GM12878 (cell line): ENCODE data around the gene SPATA2. TPM values are rescaled to one million over a fixed set of nuclear protein-coding genes. Genes with fewer than 3 reads are reported as not detected.
A peak's percentile ranks its signal among the peaks of the same experiment; 100 is the strongest.

Experiments used
- ATAC-seq: fragments of 200-7000 bp; cut with Tn5 transposase; 3 replicates; pipeline ENCODE4 v1.9.1; 2020; ENCODE audit warnings: mild to moderate bottlenecking, moderate library complexity
- Bru-seq: library from RNA; stranded (reverse); fragments of 400-500 nt; gene quantifications from one replicate; lab custom pipeline; 2021; lab: Mats Ljungman, UMichigan
- BruChase-seq, 2 experiments: library from RNA; stranded (reverse); fragments of 400-500 nt; gene quantifications; one replicate each; lab custom pipeline; 2021; lab: Mats Ljungman, UMichigan
- BruUV-seq: library from RNA; stranded (reverse); fragments of 400-500 nt; replicated peaks from 2 replicates; lab custom pipeline; 2021; lab: Mats Ljungman, UMichigan
- CTCF ChIA-PET: fragments of 300-600 bp; sonication (Branson Sonifier 250); formaldehyde crosslinking; extraction: SDS; loops from one replicate; lab custom pipeline; 2021; ENCODE audit warnings: inconsistent platforms; lab: Yijun Ruan, JAX
- POLR2A ChIA-PET: fragments of 350-600 bp; formaldehyde crosslinking; extraction: SDS; loops from one replicate; lab custom pipeline; 2021; ENCODE audit warnings: inconsistent platforms; lab: Charles Lee
- RAD21 ChIA-PET: fragments of 300-600 bp; sonication (Branson Sonifier 250); formaldehyde crosslinking; loops from one replicate; lab custom pipeline; 2023; ENCODE audit warnings: antibody characterized with exemption; ENCODE audit not compliant: unreplicated experiment; lab: Charles Lee
- SMC1A ChIA-PET: fragments of 300-600 bp; sonication (Branson Sonifier 250); formaldehyde crosslinking; loops from one replicate; lab custom pipeline; 2023; ENCODE audit not compliant: unreplicated experiment, uncharacterized antibody; lab: Charles Lee
- DNase-seq: peaks from one replicate; pipeline ENCODE4 v3.0.0-alpha.2; 2011; ENCODE audit warnings: low read depth, low spot score
- FAIRE-seq: peaks from 3 replicates; lab custom pipeline; 2011; peaks lifted over from hg19 to GRCh38; lab: Jason Lieb, UNC
- H2AFZ ChIP-seq: 2 replicates; pipeline ENCODE4 v1.6.0; 2011; ENCODE audit warnings: low read depth, low read length, control low read depth; ENCODE audit not compliant: control insufficient read depth
- H3K27ac ChIP-seq: 2 replicates; pipeline ENCODE4 v1.5.1; 2011; ENCODE audit warnings: control low read depth; ENCODE audit not compliant: control insufficient read depth, insufficient read depth
- H3K27me3 ChIP-seq, 2 experiments: replicated peaks in 1 of 2; 2 replicates each; pipeline versions ENCODE4 v1.6.0 to v1.6.1; 2011; ENCODE audit warnings: low read length in 1 of 2; ENCODE audit not compliant: control insufficient read depth in 2 of 2, insufficient read depth in 2 of 2
- H3K36me3 ChIP-seq, 2 experiments: 2 replicates each; pipeline ENCODE4 v1.5.1; 2011; ENCODE audit warnings: low read length in 1 of 2; ENCODE audit not compliant: control insufficient read depth in 2 of 2, insufficient read depth in 2 of 2
- H3K4me1 ChIP-seq: 2 replicates; pipeline ENCODE4 v1.6.1; 2011; ENCODE audit warnings: mild to moderate bottlenecking, low read length, moderate library complexity, mixed read lengths; ENCODE audit not compliant: control insufficient read depth, insufficient read depth
- H3K4me2 ChIP-seq: 2 replicates; pipeline ENCODE4 v1.6.0; 2011; ENCODE audit warnings: control low read depth; ENCODE audit not compliant: control insufficient read depth, insufficient read depth
- H3K4me3 ChIP-seq: fragments of 200-600 bp; sonication (generic); 2 replicates; pipeline ENCODE4 v1.5.1; 2016
- H3K79me2 ChIP-seq: 2 replicates; pipeline ENCODE4 v1.6.0; 2011; ENCODE audit warnings: low read length; ENCODE audit not compliant: control insufficient read depth, insufficient read depth
- H3K9ac ChIP-seq: 2 replicates; pipeline ENCODE4 v1.8.0; 2011; ENCODE audit warnings: low read length, control low read depth, mixed read lengths; ENCODE audit not compliant: control insufficient read depth, insufficient read depth
- H3K9me3 ChIP-seq: replicated peaks from 3 replicates; pipeline ENCODE4 v1.5.1; 2011; ENCODE audit warnings: mild to moderate bottlenecking, low read length; ENCODE audit not compliant: control insufficient read depth, insufficient read depth
- H4K20me1 ChIP-seq: 2 replicates; pipeline ENCODE4 v1.6.0; 2011; ENCODE audit not compliant: control insufficient read depth, insufficient read depth
- CBFB ChIP-seq: IDR thresholded peaks from 2 replicates; pipeline ENCODE4 v1.6.1; 2016; ENCODE audit warnings: antibody characterized with exemption, low read depth
- CREB1 ChIP-seq: IDR thresholded peaks from 2 replicates; pipeline ENCODE4 v1.6.1; 2012; ENCODE audit warnings: low read depth, mild to moderate bottlenecking, inconsistent platforms
- JUNB ChIP-seq: IDR thresholded peaks from 2 replicates; pipeline ENCODE4 v1.6.1; 2016; ENCODE audit warnings: antibody characterized with exemption, mild to moderate bottlenecking
- KAT2A ChIP-seq: conservative IDR thresholded peaks from 2 replicates; pipeline ENCODE4 v1.6.1; 2011; ENCODE audit warnings: low read depth, low read length; ENCODE audit not compliant: control insufficient read depth
- MTA3 ChIP-seq: IDR thresholded peaks from 2 replicates; pipeline ENCODE4 v1.6.1; 2012; ENCODE audit warnings: low read length, inconsistent platforms, borderline replicate concordance
- NR2F1 ChIP-seq: fragments of 450-650 bp; conservative IDR thresholded peaks from 2 replicates; pipeline ENCODE4 v1.6.1; 2017; ENCODE audit warnings: mild to moderate bottlenecking
- PBX3 ChIP-seq: IDR thresholded peaks from 2 replicates; pipeline ENCODE4 v1.6.1; 2011; ENCODE audit warnings: mild to moderate bottlenecking, low read depth, low read length, moderate library complexity; ENCODE audit not compliant: insufficient replicate concordance
- POLR2A ChIP-seq: IDR thresholded peaks from 2 replicates; pipeline ENCODE4 v1.6.1; 2011; ENCODE audit warnings: low read depth, mild to moderate bottlenecking, low read length
- POU2F2 ChIP-seq: IDR thresholded peaks from 3 replicates; pipeline ENCODE4 v1.6.1; 2011; ENCODE audit warnings: low read depth, mild to moderate bottlenecking, low read length, borderline replicate concordance
- TCF12 ChIP-seq: IDR thresholded peaks from 2 replicates; pipeline ENCODE4 v1.6.1; 2011; ENCODE audit warnings: low read depth, mild to moderate bottlenecking, low read length
- TCF7 ChIP-seq: IDR thresholded peaks from 2 replicates; pipeline ENCODE4 v1.6.1; 2014; ENCODE audit warnings: antibody characterized with exemption, borderline replicate concordance
- ZSCAN29 ChIP-seq: fragments of 450-650 bp; IDR thresholded peaks from 2 replicates; pipeline ENCODE4 v1.6.1; 2017; ENCODE audit warnings: mild to moderate bottlenecking, moderate library complexity
- ZZZ3 ChIP-seq: IDR thresholded peaks from 2 replicates; pipeline ENCODE4 v1.6.1; 2011; ENCODE audit warnings: low read depth; ENCODE audit not compliant: control insufficient read depth, insufficient read length
- WGBS: methylation state at CpG from one replicate; pipeline ENCODE4 v1.1.6; 2016; ENCODE audit warnings: low lambda C conversion rate; ENCODE audit not compliant: insufficient replicate concordance, insufficient coverage; ENCODE audit errors: missing lambda C conversion rate; 5-methylcytosine and 5-hydroxymethylcytosine counted together
- in situ Hi-C: fragments of 300-500 bp; cut with MboI; formaldehyde crosslinking; loops from 9 replicates; pipeline ENCODE4 v1.14.3; 2018; ENCODE audit warnings: mixed read lengths
- intact Hi-C: fragments of 100-400 bp; cut with micrococcal nuclease; formaldehyde crosslinking; loops from one replicate; pipeline ENCODE4 v1.14.2; 2022; ENCODE audit not compliant: unreplicated experiment
- long read RNA-seq, 2 experiments: library from polyadenylated mRNA; unstranded; transcript quantifications; one replicate each; pipeline ENCODE4 v2.0.0, GENCODE V29; 2019 to 2020
- polyA minus RNA-seq, 3 experiments: library from RNA; depleted of rRNA, polyadenylated mRNA; stranded (reverse); fragments of >200 nt; gene quantifications; 2 replicates each; pipeline ENCODE4 v1.2.3, GENCODE V29; 2011
- polyA plus RNA-seq, 11 experiments: library from polyadenylated mRNA; depleted of rRNA in 4 of 11; unstranded in 6 of 11; stranded (reverse) in 5 of 11; fragments of >200 nt; fragmentation: Nextera tagmentation in 4 of 11; fragmentation: Illumina TruSeq in 1 of 11; extraction: Ambion mirVana in 4 of 11; extraction: Trizol in 1 of 11; gene quantifications; 1 replicate in 1 of 11; 2 replicates in 10 of 11; pipeline versions ENCODE4 v1.2.1 to v1.2.3, GENCODE V29; 2011 to 2016; ENCODE audit warnings: inconsistent platforms in 2 of 11, missing spikeins in 2 of 11, low read depth in 1 of 11
- total RNA-seq, 4 experiments: library from RNA; depleted of rRNA in 3 of 4; stranded (reverse); fragments of >200 nt in 3 of 4; fragmentation: Illumina TruSeq in 1 of 4; extraction: Trizol in 1 of 4; gene quantifications; 2 replicates each; pipeline versions ENCODE4 v1.2.1 to v1.2.3, GENCODE V29; 2013 to 2021
- TF ChIP-seq, protein P1 (sequence below): fragments of 450-650 bp; conservative IDR thresholded peaks from 2 replicates; pipeline ENCODE4 v1.6.1; 2017; ENCODE audit warnings: mild to moderate bottlenecking, moderate library complexity
- TF ChIP-seq, protein P2 (sequence below): fragments of 450-650 bp; IDR thresholded peaks from 2 replicates; pipeline ENCODE4 v1.6.1; 2017; ENCODE audit warnings: borderline replicate concordance

SPATA2 gene
- total RNA-seq (2013; cell fraction: nucleolus; rRNA removed) = 5.1 and 5.4 TPM in 2 replicates
- total RNA-seq (2014; rRNA removed) (3.7 and 5.3 TPM in 2 replicates), total RNA-seq (2014; rRNA removed; fragmentation: Illumina TruSeq; extraction: Trizol) (2.9 and 3.4 TPM in 2 replicates), total RNA-seq (2021) (10.1 and 11.7 TPM in 2 replicates), polyA plus RNA-seq (2011; rRNA removed) (2.8 and 5.5 TPM in 2 replicates), polyA plus RNA-seq (2014; fragmentation: Illumina TruSeq; extraction: Trizol) (4.6 and 5.7 TPM in 2 replicates), polyA plus RNA-seq (2014; fragmentation: Nextera tagmentation; extraction: Ambion mirVana) (1 to 10 TPM in 1 of 2 experiments, under 1 TPM in 1; 0.93 to 1.3 TPM), polyA plus RNA-seq (2014; rRNA removed) (6.4 and 7.8 TPM in 2 replicates), polyA plus RNA-seq (2016; fragmentation: Nextera tagmentation; extraction: Ambion mirVana) (1 to 10 TPM; 7.9 to 8.7 TPM), polyA minus RNA-seq (2011; rRNA and poly(A)+ RNA removed) (3.8 and 5.0 TPM in 2 replicates), Bru-seq, nascent RNA (percentile 80 among the genes with signal in this experiment), BruChase-seq, experiment 1, labeled RNA remaining after a 6-hour chase (percentile 66 among the genes with signal in this experiment), BruChase-seq, experiment 2, labeled RNA remaining after a 2-hour chase (percentile 78 among the genes with signal in this experiment)
- polyA plus RNA-seq (2011; ENCODE audit: low read depth) = 3.2 TPM
- polyA plus RNA-seq (2011; cell fraction: cytosol; rRNA removed) = 5.0 and 5.7 TPM in 2 replicates
- 5.2 and 6.5 TPM in 2 replicates for polyA plus RNA-seq (2011; cell fraction: nucleus; rRNA removed)
- 6.0 and 6.2 TPM in 2 replicates for polyA plus RNA-seq (2012)
- polyA minus RNA-seq (2011; cell fraction: cytosol; rRNA and poly(A)+ RNA removed) = 2.9 and 3.7 TPM in 2 replicates
- 2.3 and 4.9 TPM in 2 replicates for polyA minus RNA-seq (2011; cell fraction: nucleus; rRNA and poly(A)+ RNA removed)
- long read RNA-seq, experiment 1, full-length matches to known transcripts = 3 of 3 reads
- long read RNA-seq, experiment 1, partial matches to known transcripts = 0 of 3 reads
- long read RNA-seq, experiment 1, other reads (novel, unspliced or antisense) = 0 of 3 reads
- long read RNA-seq, experiment 2 = 0 reads

GRCh38 chr20:49915380-49916145, at the start of gene SPATA2:
Gene SPATA2, minus strand, starts transcription at chr20:49915529. Its CDS starts 7,039 bp downstream, at chr20:49908490.
- DNase-seq (peak; percentile 79), ATAC-seq (peak; percentile 92), FAIRE-seq (peak; percentile 94)
- Histone ChIP-seq H3K4me3 (peak within 1 kb of the TSS; percentile 94), H3K36me3 (peaks cover 0 to 4% of the 10 kb centered on the region in 2 experiments; a peak in 1 of 4 replicates), H3K27ac (peak within 1 kb of the TSS; percentile 100), H4K20me1 (no peaks in the 10 kb centered on the region), H3K4me2 (peak within 1 kb of the TSS; percentile 98), H3K9me3 (no peaks in the 10 kb centered on the region), H2AFZ (peak within 1 kb of the TSS; percentile 100), H3K79me2 (peaks cover 32% of the 10 kb centered on the region), H3K27me3 (no peaks in the 10 kb centered on the region), H3K9ac (peak within 1 kb of the TSS; percentile 97), H3K4me1 (peaks cover 8% of the 10 kb centered on the region)
- POLR2A ChIA-PET = interaction anchor here (0.8 to 2.1 kb wide), 2 partner anchors 20 to 419 kb away, joined by 3 to 11 read pairs; partner anchors contain the start of gene RNF114
- BruUV-seq = TSS peak; percentile 71
- SMC1A ChIA-PET = interaction anchor here (0.7 to 1.5 kb wide), 6 partner anchors 14 to 303 kb away, joined by 3 to 9 read pairs (median 4); partner anchors contain the start of gene RNF114
- in situ Hi-C loops (no loop called here), intact Hi-C loops (loop anchor here (1.0 kb wide), 1 partner anchor 20 kb away; no protein-coding TSS in a partner anchor)
- RAD21 ChIA-PET = interaction anchor here (0.8 to 1.7 kb wide), 5 partner anchors 12 to 374 kb away, joined by 3 to 9 read pairs (median 4); no protein-coding TSS in a partner anchor
- WGBS = under 1% methylated on average over 66 of the region's 69 CpGs
- CTCF ChIA-PET = interaction anchor here (0.8 to 1.8 kb wide), 10 partner anchors 11 to 374 kb away, joined by 3 to 11 read pairs (median 4); no protein-coding TSS in a partner anchor
- TF ChIP-seq, protein P1, sequence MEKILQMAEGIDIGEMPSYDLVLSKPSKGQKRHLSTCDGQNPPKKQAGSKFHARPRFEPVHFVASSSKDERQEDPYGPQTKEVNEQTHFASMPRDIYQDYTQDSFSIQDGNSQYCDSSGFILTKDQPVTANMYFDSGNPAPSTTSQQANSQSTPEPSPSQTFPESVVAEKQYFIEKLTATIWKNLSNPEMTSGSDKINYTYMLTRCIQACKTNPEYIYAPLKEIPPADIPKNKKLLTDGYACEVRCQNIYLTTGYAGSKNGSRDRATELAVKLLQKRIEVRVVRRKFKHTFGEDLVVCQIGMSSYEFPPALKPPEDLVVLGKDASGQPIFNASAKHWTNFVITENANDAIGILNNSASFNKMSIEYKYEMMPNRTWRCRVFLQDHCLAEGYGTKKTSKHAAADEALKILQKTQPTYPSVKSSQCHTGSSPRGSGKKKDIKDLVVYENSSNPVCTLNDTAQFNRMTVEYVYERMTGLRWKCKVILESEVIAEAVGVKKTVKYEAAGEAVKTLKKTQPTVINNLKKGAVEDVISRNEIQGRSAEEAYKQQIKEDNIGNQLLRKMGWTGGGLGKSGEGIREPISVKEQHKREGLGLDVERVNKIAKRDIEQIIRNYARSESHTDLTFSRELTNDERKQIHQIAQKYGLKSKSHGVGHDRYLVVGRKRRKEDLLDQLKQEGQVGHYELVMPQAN = peak; percentile 81
- TF ChIP-seq NR2F1 (no peak), CBFB (0 out of 2 replicates have a peak, but pooled peaks have one; percentile 22), CREB1 (peak; percentile 93), JUNB (no peak), ZSCAN29 (no peak), PBX3 (peak; percentile 68), KAT2A (no peak), MTA3 (no peak), POLR2A (peak; percentile 83), TCF7 (no peak), TCF12 (no peak), ZZZ3 (no peak), POU2F2 (no peak)
- TF ChIP-seq, protein P2, sequence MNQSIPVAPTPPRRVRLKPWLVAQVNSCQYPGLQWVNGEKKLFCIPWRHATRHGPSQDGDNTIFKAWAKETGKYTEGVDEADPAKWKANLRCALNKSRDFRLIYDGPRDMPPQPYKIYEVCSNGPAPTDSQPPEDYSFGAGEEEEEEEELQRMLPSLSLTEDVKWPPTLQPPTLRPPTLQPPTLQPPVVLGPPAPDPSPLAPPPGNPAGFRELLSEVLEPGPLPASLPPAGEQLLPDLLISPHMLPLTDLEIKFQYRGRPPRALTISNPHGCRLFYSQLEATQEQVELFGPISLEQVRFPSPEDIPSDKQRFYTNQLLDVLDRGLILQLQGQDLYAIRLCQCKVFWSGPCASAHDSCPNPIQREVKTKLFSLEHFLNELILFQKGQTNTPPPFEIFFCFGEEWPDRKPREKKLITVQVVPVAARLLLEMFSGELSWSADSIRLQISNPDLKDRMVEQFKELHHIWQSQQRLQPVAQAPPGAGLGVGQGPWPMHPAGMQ = no peak
